Liver (tissue), 9 donors: Measurements from ENCODE around the gene KIF23. TPM values are rescaled to one million over a fixed set of nuclear protein-coding genes. Genes with fewer than 3 reads are reported as not detected.

ENCODE experiments used
- DNase-seq: peaks from one replicate; pipeline ENCODE4 v3.0.0-alpha.2; 2017; ENCODE audit warnings: low spot score
- H3K27ac ChIP-seq, 2 donors: one replicate each; pipeline ENCODE4 v1.7.0; 2013; ENCODE audit warnings: inconsistent platforms in 2 of 2, low read length in 2 of 2, control low read depth in 1 of 2, low read depth in 1 of 2, mild to moderate bottlenecking in 1 of 2
- H3K27me3 ChIP-seq, 4 donors: one replicate each; pipeline versions ENCODE4 v1.6.1 to v1.7.0; 2013; ENCODE audit warnings: low read length in 3 of 4, inconsistent platforms in 1 of 4, mild to moderate bottlenecking in 1 of 4, moderate library complexity in 1 of 4; ENCODE audit not compliant: control insufficient read depth in 4 of 4, insufficient read depth in 4 of 4
- H3K36me3 ChIP-seq, 4 donors: one replicate each; pipeline versions ENCODE4 v1.6.1 to v1.7.0; 2013; ENCODE audit warnings: low read length in 3 of 4, mild to moderate bottlenecking in 3 of 4, low read depth in 1 of 4, moderate library complexity in 1 of 4; ENCODE audit not compliant: control insufficient read depth in 4 of 4, insufficient read depth in 3 of 4
- H3K4me1 ChIP-seq, 4 donors: one replicate each; pipeline versions ENCODE4 v1.6.1 to v1.7.0; 2013; ENCODE audit warnings: low read length in 3 of 4, mild to moderate bottlenecking in 3 of 4, moderate library complexity in 1 of 4; ENCODE audit not compliant: control insufficient read depth in 4 of 4, insufficient read depth in 4 of 4
- H3K4me3 ChIP-seq, 3 donors: one replicate each; pipeline versions ENCODE4 v1.6.1 to v1.7.0; 2013; ENCODE audit warnings: low read length in 3 of 3, control low read depth in 1 of 3, low read depth in 1 of 3, mild to moderate bottlenecking in 1 of 3
- H3K9ac ChIP-seq, 2 donors: one replicate each; pipeline ENCODE4 v1.7.0; 2013; ENCODE audit warnings: low read length in 2 of 2, mild to moderate bottlenecking in 2 of 2, moderate library complexity in 2 of 2, control low read depth in 1 of 2, low read depth in 1 of 2
- H3K9me3 ChIP-seq, 4 donors: one replicate each; pipeline versions ENCODE4 v1.6.1 to v1.7.0; 2013; ENCODE audit warnings: low read length in 3 of 4; ENCODE audit not compliant: control insufficient read depth in 4 of 4
- CTCF ChIP-seq: fragments of 150-350 bp; IDR thresholded peaks from 2 replicates; pipeline ENCODE4 v1.5.1; 2017; ENCODE audit warnings: improper control_type of control experiment, low read depth, low read length; ENCODE audit not compliant: missing input control
- EGR1 ChIP-seq, 2 donors: IDR thresholded peaks; 2 replicates each; pipeline ENCODE4 v1.6.1; 2016 to 2018; ENCODE audit warnings: antibody characterized with exemption in 2 of 2, low read depth in 2 of 2
- FOXA1 ChIP-seq: IDR thresholded peaks from 2 replicates; pipeline ENCODE4 v1.6.1; 2016; ENCODE audit warnings: antibody characterized with exemption
- FOXA2 ChIP-seq: IDR thresholded peaks from 2 replicates; pipeline ENCODE4 v1.6.1; 2016; ENCODE audit warnings: antibody characterized with exemption
- GABPA ChIP-seq, 2 donors: IDR thresholded peaks in 1 of 2; conservative IDR thresholded peaks in 1 of 2; 2 replicates each; pipeline ENCODE4 v1.6.1; 2016; ENCODE audit warnings: antibody characterized with exemption in 2 of 2, mild to moderate bottlenecking in 1 of 2, moderate library complexity in 1 of 2
- HNF4A ChIP-seq, 2 donors: conservative IDR thresholded peaks; 2 replicates each; pipeline ENCODE4 v1.6.1; 2016; ENCODE audit warnings: antibody characterized with exemption in 2 of 2, mild to moderate bottlenecking in 2 of 2
- HNF4G ChIP-seq: IDR thresholded peaks from 2 replicates; pipeline ENCODE4 v1.6.1; 2016; ENCODE audit warnings: antibody characterized with exemption
- JUND ChIP-seq, 2 donors: IDR thresholded peaks; 2 replicates each; pipeline ENCODE4 v1.6.1; 2016; ENCODE audit warnings: antibody characterized with exemption in 2 of 2
- MAX ChIP-seq: IDR thresholded peaks from 2 replicates; pipeline ENCODE4 v1.6.1; 2016; ENCODE audit warnings: antibody characterized with exemption
- NR2F2 ChIP-seq: IDR thresholded peaks from 2 replicates; pipeline ENCODE4 v1.6.1; 2016; ENCODE audit warnings: antibody characterized with exemption
- RAD21 ChIP-seq, 2 donors: IDR thresholded peaks; 2 replicates each; pipeline ENCODE4 v1.6.1; 2016; ENCODE audit warnings: antibody characterized with exemption in 2 of 2, mild to moderate bottlenecking in 2 of 2
- RXRA ChIP-seq, 2 donors: IDR thresholded peaks; 2 replicates each; pipeline ENCODE4 v1.6.1; 2017 to 2018; ENCODE audit warnings: antibody characterized with exemption in 2 of 2, mild to moderate bottlenecking in 1 of 2
- SP1 ChIP-seq: IDR thresholded peaks from 2 replicates; pipeline ENCODE4 v1.6.1; 2018; ENCODE audit warnings: antibody characterized with exemption, mild to moderate bottlenecking
- TAF1 ChIP-seq: conservative IDR thresholded peaks from 2 replicates; pipeline ENCODE4 v1.6.1; 2016; ENCODE audit warnings: antibody characterized with exemption, mild to moderate bottlenecking
- YY1 ChIP-seq: IDR thresholded peaks from 2 replicates; pipeline ENCODE4 v1.6.1; 2016; ENCODE audit warnings: antibody characterized with exemption, mild to moderate bottlenecking
- WGBS: extraction: QIAGEN DNeasy Blood & Tissue Kit; methylation state at CpG from one replicate; pipeline ENCODE4 v1.1.7; 2013; 5-methylcytosine and 5-hydroxymethylcytosine counted together
- polyA plus RNA-seq, 2 donors: library from polyadenylated mRNA; stranded (reverse) in 1 of 2; unstranded in 1 of 2; fragments of 200-250 nt in 1 of 2; fragments of >200 nt in 1 of 2; fragmentation: Nextera tagmentation in 1 of 2; extraction: Ambion mirVana in 1 of 2; gene quantifications; one replicate each; pipeline versions ENCODE4 v1.2.1 to v1.2.3, GENCODE V29; 2013 to 2015
- total RNA-seq, 2 donors: library from RNA; depleted of rRNA; stranded (reverse); fragments of >200 nt; gene quantifications; one replicate each; pipeline ENCODE4 v1.2.3, GENCODE V29; 2014
- TF ChIP-seq, protein P1 (sequence below): IDR thresholded peaks from 2 replicates; pipeline ENCODE4 v1.6.1; 2016; ENCODE audit warnings: antibody characterized with exemption
- TF ChIP-seq, protein P2 (sequence below): IDR thresholded peaks from 2 replicates; pipeline ENCODE4 v1.6.1; 2016; ENCODE audit warnings: antibody characterized with exemption
- TF ChIP-seq, protein P3 (sequence below): IDR thresholded peaks from 2 replicates; pipeline ENCODE4 v1.6.1; 2016; ENCODE audit warnings: antibody characterized with exemption, mild to moderate bottlenecking
- donor health status: healthy.
- donor health status: healthy.
- donor health status: healthy.
- donor health status: healthy.
- donor health status: healthy.

Gene KIF23
- total and polyA plus RNA-seq, 4 donors, result 0.25 to 32.8 (median 1.1) TPM

- TF ChIP-seq NR2F2, result no peak
- no peak for TF ChIP-seq GABPA (IDR thresholded peaks at IDR 0.05 in 1 of 2, conservative IDR thresholded peaks at IDR 0.05 in 1 of 2)
- no peak for TF ChIP-seq YY1
- no peak for TF ChIP-seq MAX
- TF ChIP-seq HNF4A (conservative IDR thresholded peaks at IDR 0.05), result no peak
These were observed 65.8 kb downstream of the KIF23 start (continued) for GRCh38 chr15:69479971-69480370.

GRCh38 chr15:69480932-69481331 is 66.8 kb downstream of the KIF23 start:
- no peak for DNase-seq
- H3K4me1 ChIP-seq, result peaks cover 0 to 2% (median 0%) of the 10 kb centered on the region in 4 donors
- H3K9me3 ChIP-seq, result peaks cover 0 to 2% (median 0%) of the 10 kb centered on the region in 4 donors
- H3K36me3 ChIP-seq, result no peaks in the 10 kb centered on the region
- no peak overlapping the region for H3K9ac ChIP-seq
- H3K27ac ChIP-seq, result no peak overlapping the region
- no peak overlapping the region for H3K4me3 ChIP-seq
- H3K27me3 ChIP-seq, result no peaks in the 10 kb centered on the region
- 83% methylated on average over 3 of the region's 3 CpGs for WGBS
- TF ChIP-seq YY1 (no peak), GABPA (IDR thresholded peaks at IDR 0.05 in 1 of 2, conservative IDR thresholded peaks at IDR 0.05 in 1 of 2) (no peak), FOXA1 (no peak), TAF1 (no peak), NR2F2 (no peak), SP1 (no peak), EGR1 (IDR thresholded peaks at IDR 0.05; ENCODE audit: low read depth in 2 of 2) (no peak), CTCF (no peak), FOXA2 (no peak), MAX (no peak), JUND (IDR thresholded peaks at IDR 0.05) (no peak), HNF4G (no peak), HNF4A (conservative IDR thresholded peaks at IDR 0.05) (no peak), RAD21 (IDR thresholded peaks at IDR 0.05) (no peak), RXRA (IDR thresholded peaks at IDR 0.05) (no peak)
- TF ChIP-seq, protein P1, sequence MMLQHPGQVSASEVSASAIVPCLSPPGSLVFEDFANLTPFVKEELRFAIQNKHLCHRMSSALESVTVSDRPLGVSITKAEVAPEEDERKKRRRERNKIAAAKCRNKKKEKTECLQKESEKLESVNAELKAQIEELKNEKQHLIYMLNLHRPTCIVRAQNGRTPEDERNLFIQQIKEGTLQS, result no peak
- TF ChIP-seq, protein P2, sequence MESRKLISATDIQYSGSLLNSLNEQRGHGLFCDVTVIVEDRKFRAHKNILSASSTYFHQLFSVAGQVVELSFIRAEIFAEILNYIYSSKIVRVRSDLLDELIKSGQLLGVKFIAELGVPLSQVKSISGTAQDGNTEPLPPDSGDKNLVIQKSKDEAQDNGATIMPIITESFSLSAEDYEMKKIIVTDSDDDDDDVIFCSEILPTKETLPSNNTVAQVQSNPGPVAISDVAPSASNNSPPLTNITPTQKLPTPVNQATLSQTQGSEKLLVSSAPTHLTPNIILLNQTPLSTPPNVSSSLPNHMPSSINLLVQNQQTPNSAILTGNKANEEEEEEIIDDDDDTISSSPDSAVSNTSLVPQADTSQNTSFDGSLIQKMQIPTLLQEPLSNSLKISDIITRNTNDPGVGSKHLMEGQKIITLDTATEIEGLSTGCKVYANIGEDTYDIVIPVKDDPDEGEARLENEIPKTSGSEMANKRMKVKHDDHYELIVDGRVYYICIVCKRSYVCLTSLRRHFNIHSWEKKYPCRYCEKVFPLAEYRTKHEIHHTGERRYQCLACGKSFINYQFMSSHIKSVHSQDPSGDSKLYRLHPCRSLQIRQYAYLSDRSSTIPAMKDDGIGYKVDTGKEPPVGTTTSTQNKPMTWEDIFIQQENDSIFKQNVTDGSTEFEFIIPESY, result no peak
- TF ChIP-seq, protein P3, sequence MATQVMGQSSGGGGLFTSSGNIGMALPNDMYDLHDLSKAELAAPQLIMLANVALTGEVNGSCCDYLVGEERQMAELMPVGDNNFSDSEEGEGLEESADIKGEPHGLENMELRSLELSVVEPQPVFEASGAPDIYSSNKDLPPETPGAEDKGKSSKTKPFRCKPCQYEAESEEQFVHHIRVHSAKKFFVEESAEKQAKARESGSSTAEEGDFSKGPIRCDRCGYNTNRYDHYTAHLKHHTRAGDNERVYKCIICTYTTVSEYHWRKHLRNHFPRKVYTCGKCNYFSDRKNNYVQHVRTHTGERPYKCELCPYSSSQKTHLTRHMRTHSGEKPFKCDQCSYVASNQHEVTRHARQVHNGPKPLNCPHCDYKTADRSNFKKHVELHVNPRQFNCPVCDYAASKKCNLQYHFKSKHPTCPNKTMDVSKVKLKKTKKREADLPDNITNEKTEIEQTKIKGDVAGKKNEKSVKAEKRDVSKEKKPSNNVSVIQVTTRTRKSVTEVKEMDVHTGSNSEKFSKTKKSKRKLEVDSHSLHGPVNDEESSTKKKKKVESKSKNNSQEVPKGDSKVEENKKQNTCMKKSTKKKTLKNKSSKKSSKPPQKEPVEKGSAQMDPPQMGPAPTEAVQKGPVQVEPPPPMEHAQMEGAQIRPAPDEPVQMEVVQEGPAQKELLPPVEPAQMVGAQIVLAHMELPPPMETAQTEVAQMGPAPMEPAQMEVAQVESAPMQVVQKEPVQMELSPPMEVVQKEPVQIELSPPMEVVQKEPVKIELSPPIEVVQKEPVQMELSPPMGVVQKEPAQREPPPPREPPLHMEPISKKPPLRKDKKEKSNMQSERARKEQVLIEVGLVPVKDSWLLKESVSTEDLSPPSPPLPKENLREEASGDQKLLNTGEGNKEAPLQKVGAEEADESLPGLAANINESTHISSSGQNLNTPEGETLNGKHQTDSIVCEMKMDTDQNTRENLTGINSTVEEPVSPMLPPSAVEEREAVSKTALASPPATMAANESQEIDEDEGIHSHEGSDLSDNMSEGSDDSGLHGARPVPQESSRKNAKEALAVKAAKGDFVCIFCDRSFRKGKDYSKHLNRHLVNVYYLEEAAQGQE, result no peak
